NCI-H2171 (cell line): ENCODE measurements around the gene KCNIP1.
A peak's percentile ranks its signal among the peaks of the same experiment; 100 is the strongest.

Experiments used
- DNase-seq: peaks from one replicate; lab custom pipeline; 2025; lab: John Stamatoyannopoulos, UW

KCNIP1 gene

GRCh38 chr5:170565072-170565471 is 61.3 kb downstream of the KCNIP1 start:
- no peak for DNase-seq

- DNase-seq = no peak
Measured at GRCh38 chr5:170569101-170569500, 65.3 kb downstream of the KCNIP1 start.

GRCh38 chr5:170570476-170570875 is 66.7 kb downstream of the KCNIP1 start:
- DNase-seq = peak; percentile 64

- DNase-seq = no peak
Measured at GRCh38 chr5:170571281-170571731, 67.5 kb downstream of the KCNIP1 start.

GRCh38 chr5:170571875-170572852 is 68.3 kb downstream of the KCNIP1 start:
- no peak for DNase-seq

GRCh38 chr5:170573114-170573513 is 69.3 kb downstream of the KCNIP1 start:
- DNase-seq = no peak

- DNase-seq = no peak
Measured at GRCh38 chr5:170573660-170574059, 69.8 kb downstream of the KCNIP1 start.

- DNase-seq = no peak
Measured at GRCh38 chr5:170576602-170577535, 73.0 kb downstream of the KCNIP1 start.

GRCh38 chr5:170579601-170580000 is 75.8 kb downstream of the KCNIP1 start:
- no peak for DNase-seq

- no peak for DNase-seq
Measured at GRCh38 chr5:170581211-170581610, 77.4 kb downstream of the KCNIP1 start.

GRCh38 chr5:170582644-170583330 is 79.0 kb downstream of the KCNIP1 start:
- no peak for DNase-seq

- no peak for DNase-seq
Measured at GRCh38 chr5:170584003-170584402, 80.2 kb downstream of the KCNIP1 start.

- no peak for DNase-seq
Measured at GRCh38 chr5:170584450-170585058, 80.7 kb downstream of the KCNIP1 start.

GRCh38 chr5:170585273-170585948 is 81.6 kb downstream of the KCNIP1 start:
- DNase-seq = no peak

GRCh38 chr5:170587808-170588207 is 84.0 kb downstream of the KCNIP1 start:
- no peak for DNase-seq

- no peak for DNase-seq
Measured at GRCh38 chr5:170589643-170590042, 85.8 kb downstream of the KCNIP1 start.

- DNase-seq = no peak
Measured at GRCh38 chr5:170590566-170590965, 86.7 kb downstream of the KCNIP1 start.

GRCh38 chr5:170591054-170591453 is 87.2 kb downstream of the KCNIP1 start:
- no peak for DNase-seq

GRCh38 chr5:170596482-170597044 is 92.7 kb downstream of the KCNIP1 start:
- DNase-seq = no peak

- no peak for DNase-seq
Measured at GRCh38 chr5:170597109-170597751, 93.4 kb downstream of the KCNIP1 start.
